ENCODE data around the gene SLC12A1.

DNA sequence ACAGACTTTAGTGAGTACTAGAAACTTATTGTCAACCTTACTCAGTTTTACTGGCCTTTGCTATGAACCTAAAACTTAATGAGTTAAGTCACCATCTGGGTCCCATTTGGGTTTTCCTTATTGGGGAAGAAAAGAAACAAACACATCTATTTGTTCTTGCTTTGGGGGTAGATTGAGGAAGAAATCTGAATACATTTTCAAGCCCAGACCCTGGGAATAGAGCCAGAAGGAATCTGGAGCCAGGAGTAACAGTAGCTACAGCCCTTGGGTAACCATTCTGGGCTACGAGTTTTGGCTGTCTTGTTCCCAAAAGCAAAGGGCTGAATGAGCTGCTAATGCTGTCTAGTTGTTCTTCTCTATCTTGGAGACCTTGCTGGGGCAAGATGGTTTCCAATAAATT, 16.5 kb downstream of the SLC12A1 start:
- TF ChIP-seq, protein P1, sequence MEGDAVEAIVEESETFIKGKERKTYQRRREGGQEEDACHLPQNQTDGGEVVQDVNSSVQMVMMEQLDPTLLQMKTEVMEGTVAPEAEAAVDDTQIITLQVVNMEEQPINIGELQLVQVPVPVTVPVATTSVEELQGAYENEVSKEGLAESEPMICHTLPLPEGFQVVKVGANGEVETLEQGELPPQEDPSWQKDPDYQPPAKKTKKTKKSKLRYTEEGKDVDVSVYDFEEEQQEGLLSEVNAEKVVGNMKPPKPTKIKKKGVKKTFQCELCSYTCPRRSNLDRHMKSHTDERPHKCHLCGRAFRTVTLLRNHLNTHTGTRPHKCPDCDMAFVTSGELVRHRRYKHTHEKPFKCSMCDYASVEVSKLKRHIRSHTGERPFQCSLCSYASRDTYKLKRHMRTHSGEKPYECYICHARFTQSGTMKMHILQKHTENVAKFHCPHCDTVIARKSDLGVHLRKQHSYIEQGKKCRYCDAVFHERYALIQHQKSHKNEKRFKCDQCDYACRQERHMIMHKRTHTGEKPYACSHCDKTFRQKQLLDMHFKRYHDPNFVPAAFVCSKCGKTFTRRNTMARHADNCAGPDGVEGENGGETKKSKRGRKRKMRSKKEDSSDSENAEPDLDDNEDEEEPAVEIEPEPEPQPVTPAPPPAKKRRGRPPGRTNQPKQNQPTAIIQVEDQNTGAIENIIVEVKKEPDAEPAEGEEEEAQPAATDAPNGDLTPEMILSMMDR (IDR thresholded peaks at IDR 0.05): no peak
- TF ChIP-seq POLR2A (IDR thresholded peaks at IDR 0.05): no peak
- no peak for TF ChIP-seq POLR2AphosphoS5 (IDR thresholded peaks at IDR 0.05)
- TF ChIP-seq EP300 (IDR thresholded peaks at IDR 0.05): no peak
